GM10266 (cell line): ENCODE data around the gene REEP3.

ENCODE experiments used
- DNase-seq: peaks from one replicate; pipeline ENCODE4 v3.0.0; 2012; ENCODE audit errors: extremely low spot score
- TF ChIP-seq, protein P1 (sequence below): IDR thresholded peaks from 2 replicates; pipeline ENCODE4 v1.5.1; 2012; ENCODE audit warnings: mild to moderate bottlenecking, low read depth; ENCODE audit not compliant: control insufficient read depth, insufficient read depth; ENCODE audit errors: missing control alignments

Gene REEP3, protein sequence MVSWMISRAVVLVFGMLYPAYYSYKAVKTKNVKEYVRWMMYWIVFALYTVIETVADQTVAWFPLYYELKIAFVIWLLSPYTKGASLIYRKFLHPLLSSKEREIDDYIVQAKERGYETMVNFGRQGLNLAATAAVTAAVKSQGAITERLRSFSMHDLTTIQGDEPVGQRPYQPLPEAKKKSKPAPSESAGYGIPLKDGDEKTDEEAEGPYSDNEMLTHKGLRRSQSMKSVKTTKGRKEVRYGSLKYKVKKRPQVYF

DNA sequence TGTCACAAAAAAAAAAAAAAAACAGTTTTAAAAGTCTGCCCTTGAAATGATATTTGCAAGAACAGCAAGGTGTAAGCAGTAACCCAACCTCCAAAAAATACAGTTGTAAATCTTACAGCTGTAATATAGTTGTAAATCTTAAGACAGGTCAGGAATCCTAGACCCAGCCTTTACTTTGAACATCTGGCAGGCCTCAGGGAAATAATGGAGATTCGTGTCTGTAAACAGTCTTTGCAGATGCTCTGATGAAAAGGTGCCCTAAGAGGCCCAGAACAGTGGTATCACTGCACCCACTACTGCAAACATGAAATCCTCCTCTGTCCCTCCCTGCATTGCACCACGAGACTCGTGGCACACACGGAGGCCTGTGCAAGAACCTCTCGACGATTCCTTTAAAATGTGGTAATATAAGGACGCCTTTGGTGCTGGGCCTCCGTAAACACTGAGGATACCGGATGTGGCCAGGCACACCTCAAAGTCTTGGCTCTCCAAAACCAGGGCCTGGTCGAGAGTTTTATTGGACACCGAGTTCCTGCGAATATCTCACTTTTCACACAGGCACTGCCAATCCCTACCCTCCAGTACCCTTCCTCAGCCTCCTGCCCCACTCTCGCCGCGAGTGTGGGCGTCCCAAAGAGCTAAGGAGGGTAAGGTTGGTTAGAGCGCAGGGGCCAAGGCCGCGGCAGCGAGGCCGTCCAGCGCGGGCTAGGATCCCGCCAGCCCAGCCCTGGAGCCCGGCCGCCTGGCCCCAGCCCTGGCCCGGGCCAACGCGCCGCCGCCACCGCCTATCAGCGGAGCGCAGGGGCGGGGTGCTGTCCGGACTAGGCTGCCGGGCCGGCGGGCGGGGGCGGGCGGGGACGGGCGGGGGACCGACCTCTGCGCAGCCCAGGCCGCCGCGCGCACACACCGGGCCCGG, at the start of gene REEP3:
TSS of gene REEP3 (plus strand) at position 902 of the 916 bp plus-strand sequence. CDS start 145 bp downstream, outside the sequence.
- DNase-seq: peak; percentile 88
- TF ChIP-seq, protein P1, sequence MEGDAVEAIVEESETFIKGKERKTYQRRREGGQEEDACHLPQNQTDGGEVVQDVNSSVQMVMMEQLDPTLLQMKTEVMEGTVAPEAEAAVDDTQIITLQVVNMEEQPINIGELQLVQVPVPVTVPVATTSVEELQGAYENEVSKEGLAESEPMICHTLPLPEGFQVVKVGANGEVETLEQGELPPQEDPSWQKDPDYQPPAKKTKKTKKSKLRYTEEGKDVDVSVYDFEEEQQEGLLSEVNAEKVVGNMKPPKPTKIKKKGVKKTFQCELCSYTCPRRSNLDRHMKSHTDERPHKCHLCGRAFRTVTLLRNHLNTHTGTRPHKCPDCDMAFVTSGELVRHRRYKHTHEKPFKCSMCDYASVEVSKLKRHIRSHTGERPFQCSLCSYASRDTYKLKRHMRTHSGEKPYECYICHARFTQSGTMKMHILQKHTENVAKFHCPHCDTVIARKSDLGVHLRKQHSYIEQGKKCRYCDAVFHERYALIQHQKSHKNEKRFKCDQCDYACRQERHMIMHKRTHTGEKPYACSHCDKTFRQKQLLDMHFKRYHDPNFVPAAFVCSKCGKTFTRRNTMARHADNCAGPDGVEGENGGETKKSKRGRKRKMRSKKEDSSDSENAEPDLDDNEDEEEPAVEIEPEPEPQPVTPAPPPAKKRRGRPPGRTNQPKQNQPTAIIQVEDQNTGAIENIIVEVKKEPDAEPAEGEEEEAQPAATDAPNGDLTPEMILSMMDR: no peak

DNA sequence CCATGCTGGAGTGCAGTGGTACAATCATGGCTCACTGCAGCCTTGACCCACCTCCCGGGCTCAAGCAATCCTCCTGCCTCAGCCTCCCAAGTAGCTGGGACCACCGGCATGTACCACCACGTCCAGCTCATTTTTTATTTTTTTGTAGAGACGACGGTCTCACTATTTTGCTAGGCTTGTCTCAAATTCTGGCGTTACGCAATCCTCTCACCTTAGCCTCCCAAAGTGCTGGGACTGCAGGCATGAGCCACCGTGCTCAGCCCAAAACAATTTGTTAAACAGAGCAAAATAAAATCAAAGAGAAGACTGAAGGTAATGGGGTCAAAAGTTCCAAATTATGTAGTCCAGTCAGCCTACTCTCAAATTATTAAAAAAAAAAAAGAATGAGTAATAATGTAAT, 46.7 kb upstream of the REEP3 start:
- TF ChIP-seq, protein P1: no peak
- DNase-seq: no peak

DNA sequence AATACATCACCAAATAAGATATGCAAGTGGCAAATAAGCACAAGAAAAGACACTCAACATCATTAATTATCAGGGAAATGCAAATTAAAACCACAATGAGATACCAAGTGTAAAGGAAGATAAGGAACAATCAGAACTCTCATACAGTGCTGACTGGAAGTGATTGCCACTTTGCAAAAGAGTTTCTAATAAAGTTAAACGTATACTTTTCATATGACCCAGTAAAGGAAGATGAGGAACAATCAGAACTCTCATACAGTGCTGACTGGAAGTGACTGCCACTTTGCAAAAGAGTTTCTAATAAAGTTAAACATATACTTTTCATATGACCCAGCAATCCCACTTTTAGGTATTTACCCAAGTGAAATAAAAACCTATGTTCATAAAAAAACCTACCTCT, 43.3 kb upstream of the REEP3 start:
- TF ChIP-seq, protein P1: no peak
- no peak for DNase-seq

DNA sequence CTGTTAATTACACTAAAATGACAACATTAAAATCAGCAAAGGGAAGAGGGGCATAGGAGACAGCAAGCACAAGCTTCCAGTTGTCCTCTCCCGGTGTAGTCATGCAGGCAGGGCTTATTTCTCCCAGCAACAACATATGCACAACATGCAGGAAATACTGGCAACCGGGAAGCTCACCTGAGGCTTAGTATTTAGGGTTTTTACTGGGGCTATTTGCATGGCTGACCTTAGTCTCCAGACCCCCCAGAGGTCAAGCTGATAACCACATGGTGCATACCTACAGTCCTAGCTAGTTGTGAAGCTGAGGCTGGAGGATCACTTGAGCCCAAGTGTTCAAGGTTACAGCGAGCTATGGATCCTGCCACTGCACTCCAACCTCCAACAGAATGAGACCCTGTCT, 42.6 kb upstream of the REEP3 start:
- DNase-seq: no peak
- TF ChIP-seq, protein P1: no peak

DNA sequence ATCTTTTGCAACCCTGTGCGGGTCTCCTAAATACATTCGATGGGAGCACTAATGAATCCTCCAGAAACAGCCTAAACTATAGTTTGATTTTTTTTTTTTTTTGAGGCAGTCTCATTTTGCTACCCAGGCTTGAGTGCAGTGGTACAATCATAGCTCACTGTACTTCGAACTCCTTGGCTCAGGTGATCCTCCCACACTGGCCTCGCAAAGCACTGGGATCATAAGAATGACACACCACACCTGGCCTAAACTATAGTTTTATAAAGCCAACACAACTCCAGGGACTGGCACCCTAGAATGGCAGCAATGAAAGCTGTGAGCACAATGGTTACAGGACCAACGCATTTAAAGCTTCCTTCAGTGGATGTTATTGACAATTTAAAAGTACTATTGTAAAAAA, 41.0 kb upstream of the REEP3 start:
- TF ChIP-seq, protein P1: no peak
- DNase-seq: no peak

DNA sequence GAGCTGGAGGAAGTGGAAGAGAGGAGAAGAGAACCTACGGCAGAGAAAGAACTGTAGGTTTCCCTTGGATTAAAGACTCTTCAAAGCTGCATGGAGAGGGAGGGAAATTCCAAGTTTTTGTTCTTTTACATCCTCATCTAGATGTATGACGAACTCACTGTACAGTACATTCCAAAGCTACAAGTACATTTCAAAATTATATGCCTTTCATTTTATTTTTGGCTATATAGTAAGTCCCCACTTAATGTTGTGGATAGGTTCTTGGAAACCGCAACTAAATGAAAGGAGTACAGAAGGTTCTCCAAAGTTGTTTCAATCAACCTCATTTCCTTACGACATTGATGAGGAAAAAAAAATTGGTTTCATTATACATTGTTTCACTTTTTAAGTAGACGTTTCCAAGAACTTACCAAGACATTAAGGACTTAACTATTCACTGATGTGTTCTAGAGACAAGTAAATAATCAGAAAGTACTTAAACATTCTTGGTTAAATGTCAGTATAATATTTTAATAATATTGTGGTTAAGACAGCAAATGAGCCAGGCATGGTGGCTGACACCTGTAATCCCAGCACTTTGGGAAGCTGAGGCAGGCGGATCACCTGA, 39.3 kb upstream of the REEP3 start:
- TF ChIP-seq, protein P1: no peak

More for the DNA sequence above, 39.3 kb upstream of the REEP3 start:
- no peak for DNase-seq
